ENCODE data around the gene COL4A5.

Gene COL4A5

DNA sequence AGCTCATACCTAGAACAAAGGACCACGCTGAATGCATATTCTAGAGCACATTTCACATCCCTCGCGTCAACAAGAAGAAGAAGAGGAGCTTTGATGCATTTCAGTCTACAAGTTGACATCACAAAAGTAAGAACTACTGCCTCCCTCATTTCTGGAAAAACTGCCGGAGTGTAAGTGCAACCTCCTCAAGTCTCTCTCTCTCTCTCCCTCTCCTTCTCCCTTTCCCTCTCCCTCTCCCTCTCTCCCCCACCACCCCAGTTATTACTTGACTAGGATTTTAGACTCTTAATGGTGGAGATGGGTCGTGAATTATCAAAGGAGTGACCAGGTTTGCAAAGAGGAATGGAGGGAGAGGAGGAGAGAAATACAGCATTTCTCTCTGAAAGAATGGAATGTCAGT is 298.1 kb downstream of the COL4A5 start:
- in situ Hi-C loops (cut with HindIII; ENCODE audit: low sequenced_read_pairs): no loop called here

DNA sequence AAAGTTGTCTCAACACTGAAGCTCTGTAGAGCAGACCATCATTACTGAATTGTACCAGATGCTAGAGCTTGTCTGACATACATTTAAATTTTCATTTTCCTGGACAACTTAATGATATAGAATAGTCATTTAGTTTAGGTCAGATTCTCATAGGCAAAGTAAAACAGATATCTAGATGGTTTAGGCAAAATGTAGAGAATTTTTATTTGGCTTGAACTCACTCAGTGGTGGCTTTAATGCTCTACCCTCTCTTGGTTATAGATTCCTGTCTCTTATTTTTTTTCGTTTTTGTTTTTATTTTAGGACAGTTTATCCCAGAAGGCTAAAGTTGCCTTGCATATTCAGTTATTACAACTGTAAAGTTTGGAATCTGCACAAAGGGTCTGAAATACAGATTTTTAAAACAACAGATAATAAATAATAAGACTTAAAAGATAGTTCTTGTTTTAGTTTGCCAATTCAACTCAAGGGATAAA is 300.7 kb downstream of the COL4A5 start:
- in situ Hi-C loops (cut with HindIII; ENCODE audit: low sequenced_read_pairs): no loop called here
